Fibroblast of gingiva (primary cell): ENCODE measurements around the gene MAFF.

ENCODE experiments used
- DNase-seq: peaks from one replicate; pipeline ENCODE4 v3.0.0-alpha.2; 2011; ENCODE audit warnings: low read depth

MAFF gene

GRCh38 chr22:38203855-38204514 lies 2.2 kb downstream of the MAFF start:
- no peak for DNase-seq

GRCh38 chr22:38204784-38205183 lies 3.0 kb downstream of the MAFF start:
- no peak for DNase-seq

GRCh38 chr22:38205261-38206128 lies 3.7 kb downstream of the MAFF start:
- peak; percentile 80 for DNase-seq

- DNase-seq: no peak
Measured at GRCh38 chr22:38207898-38208432, 6.2 kb downstream of the MAFF start.

GRCh38 chr22:38208551-38208968 lies 6.8 kb downstream of the MAFF start:
- no peak for DNase-seq

- no peak for DNase-seq
Measured at GRCh38 chr22:38211556-38211955, 9.8 kb downstream of the MAFF start.

- no peak for DNase-seq
Measured at GRCh38 chr22:38212442-38212841, 10.6 kb downstream of the MAFF start.

GRCh38 chr22:38213319-38213989 lies 11.7 kb downstream of the MAFF start:
- DNase-seq: no peak

GRCh38 chr22:38213990-38214301 lies 12.2 kb downstream of the MAFF start:
- no peak for DNase-seq

- DNase-seq: peak; percentile 69
Measured at GRCh38 chr22:38214302-38215056, 12.7 kb downstream of the MAFF start.

- no peak for DNase-seq
Measured at GRCh38 chr22:38215156-38216038, 13.6 kb downstream of the MAFF start.

- peak; percentile 88 for DNase-seq
Measured at GRCh38 chr22:38218661-38219622, 17.1 kb downstream of the MAFF start.

- DNase-seq: no peak
Measured at GRCh38 chr22:38219632-38220031, 17.8 kb downstream of the MAFF start.

- no peak for DNase-seq
Measured at GRCh38 chr22:38220163-38220562, 18.4 kb downstream of the MAFF start.

GRCh38 chr22:38220653-38221386 lies 19.0 kb downstream of the MAFF start:
- DNase-seq: no peak

GRCh38 chr22:38221407-38221806 lies 19.6 kb downstream of the MAFF start:
- no peak for DNase-seq

- no peak for DNase-seq
Measured at GRCh38 chr22:38221908-38222796, 20.4 kb downstream of the MAFF start.

- DNase-seq: no peak
Measured at GRCh38 chr22:38222797-38223119, 21.0 kb downstream of the MAFF start.
